GM19397 (cell line): ENCODE data around the gene TTLL9.

ENCODE experiments used
- ATAC-seq: cut with Tn5 transposase; IDR thresholded peaks from one replicate; pipeline ENCODE4 v1.9.1; 2021; ENCODE audit warnings: mild to moderate bottlenecking, moderate library complexity; ENCODE audit not compliant: unreplicated experiment

TTLL9 gene

DNA sequence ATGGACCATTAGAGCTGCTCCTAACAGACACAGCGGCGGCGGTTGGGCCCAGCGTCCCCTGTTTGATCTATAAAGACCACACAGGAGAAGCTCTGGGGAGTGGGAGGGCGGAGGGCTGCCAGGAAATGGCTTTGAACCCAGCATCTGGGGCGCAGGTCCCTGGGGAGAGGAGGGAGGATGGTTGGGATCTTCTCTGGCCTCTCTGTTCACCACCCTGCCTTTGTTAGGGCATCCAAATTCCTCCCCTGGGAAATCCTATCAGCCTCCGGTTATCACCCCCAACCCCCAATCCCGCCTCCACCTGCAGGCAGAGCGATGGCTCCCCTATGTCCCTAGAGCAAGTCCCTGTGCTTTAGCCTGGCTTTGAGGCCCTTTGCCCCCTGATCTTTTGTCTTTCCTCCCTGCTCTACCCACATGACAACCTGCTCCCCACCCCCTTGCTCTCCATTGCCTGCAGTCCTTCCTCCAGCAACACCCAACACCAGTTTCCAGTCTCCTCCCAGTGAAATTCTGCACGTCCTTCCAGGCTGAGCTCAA, 104.6 kb downstream of the TTLL9 start:
- ATAC-seq: no peak

DNA sequence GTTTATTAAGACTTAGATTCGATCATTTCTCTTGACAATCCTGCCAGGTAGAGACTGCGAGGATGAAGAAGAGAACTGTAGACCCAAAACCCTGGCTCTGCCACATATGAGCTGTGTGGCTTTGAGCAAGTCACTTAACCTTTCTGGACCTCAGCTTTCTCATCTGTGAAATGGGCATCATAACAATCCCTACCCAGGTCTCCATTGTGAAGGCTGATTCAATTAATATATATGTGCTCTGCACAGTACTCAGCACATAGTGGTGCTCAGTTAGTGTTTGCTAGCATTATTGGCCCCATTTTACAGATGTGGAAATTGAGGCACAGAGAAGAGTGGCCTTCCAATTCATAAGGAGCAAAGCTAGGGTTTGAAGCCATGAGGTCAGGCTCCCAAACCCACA, 105.4 kb downstream of the TTLL9 start:
- no peak for ATAC-seq

DNA sequence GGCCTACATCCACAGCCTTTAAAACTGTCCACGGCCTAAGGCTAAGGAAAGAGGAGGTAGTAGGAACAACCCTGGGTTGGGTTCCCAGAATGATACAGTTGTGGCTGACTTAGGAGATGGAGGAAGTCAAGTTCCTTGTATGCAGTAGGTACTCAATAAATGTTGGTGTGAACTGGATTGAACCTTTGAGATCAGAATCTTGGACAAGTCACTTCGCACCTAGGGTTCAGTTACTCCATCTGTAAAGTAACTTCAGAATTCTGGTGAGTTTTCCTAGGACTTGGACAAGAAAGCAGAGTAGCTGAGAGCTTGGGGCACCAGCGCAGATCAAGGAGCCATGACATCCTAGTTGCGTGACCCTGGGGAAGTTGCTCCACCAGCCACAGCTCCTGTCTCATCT, 106.6 kb downstream of the TTLL9 start:
- no peak for ATAC-seq

- no peak for ATAC-seq
These were observed 109.4 kb downstream of the TTLL9 start for GRCh38 chr20:31979713-31980426.

- no peak for ATAC-seq
These were observed 111.3 kb downstream of the TTLL9 start for GRCh38 chr20:31981784-31982183.

DNA sequence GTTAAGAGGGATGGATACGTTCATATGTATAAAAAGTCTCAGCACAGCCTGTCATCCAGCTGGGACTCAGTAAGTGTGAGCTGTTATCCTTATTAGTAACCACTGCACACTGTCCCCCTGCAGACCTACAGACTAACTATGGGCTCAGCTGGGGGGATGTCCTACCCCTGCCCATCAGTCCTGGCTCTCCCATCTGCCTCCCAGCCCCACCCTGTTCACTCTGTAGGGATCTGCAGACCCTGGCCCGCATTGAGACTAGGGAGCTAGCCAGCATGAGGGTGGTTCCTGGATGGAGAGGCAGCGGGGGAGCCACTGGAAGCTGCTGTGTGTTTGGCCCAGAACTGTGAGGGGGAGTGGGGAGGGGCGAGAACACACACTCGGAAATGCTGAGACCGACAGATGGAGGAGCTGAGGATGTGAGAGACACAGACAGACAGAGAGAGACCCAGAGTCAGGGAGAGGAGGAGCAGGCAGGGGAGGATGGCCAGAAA, 114.6 kb downstream of the TTLL9 start:
- no peak for ATAC-seq

DNA sequence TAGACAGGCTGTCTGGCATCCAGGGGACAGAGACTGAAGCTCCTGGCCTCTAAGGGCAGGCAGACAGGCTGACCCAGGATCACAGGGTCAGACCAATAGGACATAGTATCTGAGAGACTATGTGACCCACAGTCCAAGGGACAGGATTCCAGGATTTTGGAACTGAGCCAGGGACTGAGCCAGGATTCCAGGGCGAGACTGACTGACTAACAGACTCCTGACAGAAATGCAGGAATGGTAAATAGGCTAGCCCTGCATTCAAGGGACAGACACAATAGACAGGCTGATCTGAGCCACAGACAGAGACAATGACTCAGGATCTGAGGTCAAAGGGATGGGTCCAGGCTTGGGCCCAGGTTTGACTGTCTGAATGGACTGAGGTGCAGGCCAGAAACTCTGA, 117.3 kb downstream of the TTLL9 start:
- no peak for ATAC-seq

GRCh38 chr20:31988430-31989015, 118.1 kb downstream of the TTLL9 start:
- no peak for ATAC-seq

DNA sequence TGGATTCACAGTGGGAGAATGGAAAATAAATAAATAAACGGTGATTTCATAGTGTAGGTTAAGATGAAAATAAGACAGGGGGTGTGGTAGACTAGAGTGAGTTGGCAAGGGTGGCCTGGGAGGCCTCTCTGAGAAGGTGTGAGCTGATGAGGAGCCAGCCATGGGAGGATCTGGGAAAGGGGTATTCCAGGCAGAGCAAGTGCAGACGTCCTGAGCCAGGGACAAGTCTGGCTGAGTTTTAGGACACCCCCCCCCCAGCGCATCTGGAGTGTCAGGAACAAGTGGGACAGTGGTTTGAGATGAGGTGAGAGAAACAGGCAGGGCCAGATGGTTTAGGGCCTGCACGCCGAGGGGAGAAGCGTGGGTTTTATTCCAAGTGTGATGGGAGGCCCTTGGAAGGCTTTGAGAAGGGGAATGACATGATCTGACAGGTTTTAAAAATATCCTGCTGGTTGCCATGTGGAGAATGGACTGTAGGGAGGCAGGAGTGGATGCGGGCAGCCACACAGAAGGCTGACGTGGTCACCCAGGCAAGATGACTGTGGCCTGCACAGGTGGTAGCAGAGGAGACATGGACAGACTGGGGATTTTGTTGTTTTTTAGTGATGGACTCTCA, 118.7 kb downstream of the TTLL9 start:
- no peak for ATAC-seq

DNA sequence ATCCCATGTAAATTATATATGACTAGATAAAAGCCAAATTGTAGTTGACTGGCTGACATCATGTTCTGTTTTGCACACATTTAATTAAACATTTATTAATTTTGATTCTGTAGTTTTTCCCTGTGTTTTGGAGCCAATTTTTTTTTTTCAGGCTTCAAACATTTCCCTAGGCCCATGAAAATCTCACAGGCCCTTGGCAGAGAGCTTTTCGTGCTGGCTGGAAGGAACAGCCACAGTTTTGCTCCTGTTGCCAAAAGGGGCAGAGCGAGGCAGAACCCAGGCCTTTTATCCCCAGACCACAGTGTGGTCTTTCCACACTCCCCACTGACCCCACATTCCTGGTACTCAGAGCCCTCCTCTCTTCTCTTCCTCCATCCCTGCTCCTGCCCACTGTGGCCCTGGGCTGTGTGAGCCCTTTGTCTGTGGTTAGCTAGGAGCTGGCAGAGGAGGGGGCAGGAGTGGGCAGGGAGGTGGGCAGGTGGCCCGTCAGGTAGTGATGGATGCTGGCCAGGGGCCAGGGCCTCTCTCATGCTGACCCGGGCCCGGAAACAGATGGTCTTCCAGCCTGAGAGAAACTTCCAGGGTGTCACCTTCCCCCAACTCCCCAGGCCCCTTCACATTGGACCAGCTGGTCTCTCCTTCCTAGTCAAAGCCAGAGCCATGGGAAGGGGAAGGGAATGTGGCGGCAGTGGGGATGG, 120.4 kb downstream of the TTLL9 start:
- no peak for ATAC-seq

DNA sequence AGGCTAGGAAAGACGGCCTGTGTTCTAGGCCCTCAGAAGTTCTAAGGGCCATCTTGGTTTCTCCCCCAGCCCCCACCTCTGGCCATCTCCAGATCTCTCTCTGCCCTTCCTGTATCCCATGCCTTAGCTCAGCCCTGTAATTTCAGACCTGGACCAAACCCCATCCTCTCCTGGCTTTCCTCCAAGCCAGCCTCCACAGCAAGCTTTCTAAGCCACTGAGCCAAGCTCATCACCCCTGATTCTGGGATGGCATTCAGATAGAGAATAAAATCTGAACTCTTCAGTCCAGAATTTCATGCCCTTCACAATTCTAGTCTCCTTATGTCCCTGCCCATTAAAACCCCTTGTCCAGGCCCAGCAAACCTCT, 120.9 kb downstream of the TTLL9 start:
- ATAC-seq: no peak

- no peak for ATAC-seq
These were observed 121.7 kb downstream of the TTLL9 start for GRCh38 chr20:31992086-31992485.
